Sciatic nerve (tissue), 2 donors: ENCODE results near the gene KIF21A. TPM values are rescaled to one million over a fixed set of nuclear protein-coding genes. Genes with fewer than 3 reads are reported as not detected.
"Not testable (repeated sequence)": the region's sequence is repeated elsewhere in the genome, so short reads cannot be mapped to it uniquely, and the experiment has no call there.

Experiments used
- ATAC-seq: fragments of 200-7000 bp; cut with Tn5 transposase; one replicate; pipeline ENCODE4 v1.9.1; 2020; ENCODE audit warnings: mild to moderate bottlenecking, moderate library complexity
- DNase-seq: peaks from one replicate; pipeline ENCODE4 v3.0.0-alpha.2; 2020; ENCODE audit warnings: low spot score
- intact Hi-C: fragments of 100-400 bp; cut with DNase I; formaldehyde crosslinking; loops from one replicate; pipeline ENCODE4 v1.14.2; 2022
- total RNA-seq: library from RNA; stranded (reverse); fragmentation: NEBNext Ultra II Directional; extraction: Animal tissue kit (Norgen Biotek cat#: 25700); gene quantifications from one replicate; pipeline ENCODE4 v1.2.1, GENCODE V29; 2021
- donor health status: DM: no; HTN: no; CAD: no.
- donor health status: DM: no; HTN: no; CAD: no.

Gene KIF21A
- total RNA-seq, 1 donor from 2014 or later, result 31.1 TPM

DNA sequence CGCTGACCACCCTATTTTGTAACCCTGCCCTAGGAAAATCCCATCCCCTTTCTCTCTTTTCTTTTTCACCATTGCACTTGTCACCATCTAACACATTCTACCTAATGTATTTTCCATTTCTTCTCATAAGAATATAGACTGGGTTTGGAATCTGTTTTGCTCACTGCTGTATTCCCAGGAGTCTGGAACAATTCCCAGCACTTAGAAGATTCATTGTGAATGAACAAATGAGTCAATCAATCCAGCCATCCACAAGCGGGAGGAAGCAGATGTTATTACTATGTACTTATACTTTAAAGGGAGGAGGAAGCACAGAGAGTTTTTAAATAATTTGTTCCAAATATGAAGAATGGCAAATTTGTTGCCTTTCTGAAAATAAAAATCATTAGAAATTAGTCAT lies 142.1 kb downstream of the KIF21A start:
- intact Hi-C loops, result no loop called here

DNA sequence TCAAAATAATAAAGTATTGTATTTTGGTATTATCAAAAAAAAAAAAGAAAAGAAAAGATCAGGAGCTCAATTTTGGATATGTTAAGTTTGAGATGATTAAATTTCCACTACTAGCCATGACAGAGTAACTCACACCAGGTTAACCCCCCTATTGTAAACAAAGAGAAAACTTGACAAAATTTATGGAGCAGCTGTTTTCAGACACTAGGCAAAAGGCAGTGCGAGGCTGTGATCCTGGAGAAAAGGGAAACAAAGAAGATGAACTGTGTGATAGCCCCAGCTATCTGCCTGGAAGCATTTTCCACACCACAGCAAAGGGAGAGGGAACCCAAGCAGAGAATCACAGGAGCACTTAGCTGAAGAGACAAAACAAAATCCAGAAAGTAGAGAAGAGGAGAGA lies 145.0 kb downstream of the KIF21A start:
- intact Hi-C loops, result no loop called here
- no peak for DNase-seq
- no peak for ATAC-seq

More for the DNA sequence above, 142.1 kb downstream of the KIF21A start:
- DNase-seq, result no peak
- ATAC-seq, result no peak

DNA sequence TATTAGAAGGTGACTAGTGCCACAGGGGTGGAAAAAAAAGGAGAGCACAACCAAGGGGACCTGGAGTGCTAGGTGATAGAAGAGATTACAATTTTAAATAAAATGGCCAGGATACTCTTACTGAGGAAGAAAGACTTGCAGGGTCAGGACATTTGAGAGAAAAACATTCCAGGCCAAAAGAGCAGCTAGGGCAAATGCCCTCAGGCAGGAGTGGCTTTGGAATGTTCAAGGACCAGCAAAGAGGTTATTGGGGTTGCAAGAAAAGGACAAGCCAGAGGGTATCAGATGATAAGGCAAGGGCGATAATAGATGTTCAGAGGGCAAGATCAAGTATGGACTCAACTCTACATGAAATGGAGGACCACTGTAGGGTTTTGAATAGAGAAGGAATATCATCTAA lies 146.4 kb downstream of the KIF21A start:
- intact Hi-C loops, result no loop called here
- no peak for ATAC-seq
- DNase-seq, result no peak

DNA sequence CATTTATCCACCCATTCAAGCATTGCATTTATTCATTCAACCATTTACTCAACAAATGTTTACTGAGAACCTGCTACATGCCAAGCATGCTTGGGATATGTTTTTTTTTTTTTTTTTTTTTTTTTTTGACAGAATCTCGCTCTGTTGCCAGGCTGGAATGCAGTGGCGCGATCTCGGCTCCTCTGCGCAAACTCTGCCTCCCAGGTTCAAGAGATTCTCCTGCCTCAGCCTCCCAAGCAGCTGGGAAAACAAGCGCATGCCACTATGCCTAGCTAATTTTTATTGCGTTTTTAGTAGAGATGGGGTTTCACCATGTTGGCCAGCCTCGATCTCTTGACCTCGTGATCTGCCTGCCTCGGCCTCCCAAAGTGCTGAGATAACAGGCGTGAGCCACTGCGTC lies 147.3 kb downstream of the KIF21A start:
- ATAC-seq, intact Hi-C loops, DNase-seq: not testable (repeated sequence)

DNA sequence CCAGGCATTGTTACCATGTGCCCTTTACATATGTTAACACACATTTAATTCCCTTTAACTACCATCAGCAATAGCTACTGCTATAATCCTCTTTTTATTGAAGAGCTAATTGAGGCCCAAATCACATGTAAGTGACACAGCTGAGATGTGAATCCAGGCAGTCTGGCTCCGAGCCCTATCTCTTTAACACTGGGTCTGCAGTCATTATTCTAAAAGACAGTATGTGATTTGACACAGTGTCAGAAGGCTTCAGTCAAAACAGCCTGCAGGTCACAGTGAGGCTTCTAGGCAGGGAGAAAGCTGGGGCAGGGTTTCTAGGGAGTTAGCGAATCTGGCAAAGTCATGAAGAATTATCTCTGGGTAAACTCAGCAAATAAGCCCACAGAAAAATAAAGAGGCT lies 148.2 kb downstream of the KIF21A start:
- DNase-seq (no peak), ATAC-seq (no peak)
- intact Hi-C loops, result no loop called here

DNA sequence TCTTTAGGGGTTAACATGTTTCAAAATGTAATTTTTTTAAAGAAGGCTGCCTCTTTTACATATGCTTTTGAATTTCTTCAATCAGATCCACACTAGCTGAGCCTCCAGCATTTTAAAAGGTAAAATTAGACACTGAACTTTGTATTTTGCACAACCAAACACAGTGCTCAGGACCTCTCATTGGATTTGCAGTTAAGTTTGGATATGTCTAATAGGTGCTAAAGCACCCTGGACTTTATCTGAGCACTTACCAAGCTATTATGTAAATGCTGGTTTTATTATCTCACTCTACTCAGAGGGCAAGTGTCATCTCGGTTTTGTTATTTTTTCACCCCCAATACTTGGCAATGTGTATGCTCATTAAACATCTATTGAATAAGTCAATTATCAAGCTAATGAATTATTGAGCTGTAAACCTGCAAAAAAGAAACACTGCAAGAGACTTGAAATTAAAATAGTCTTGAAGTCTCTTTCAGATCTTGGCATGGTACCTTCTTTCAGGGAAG lies 150.7 kb downstream of the KIF21A start:
- intact Hi-C loops, result no loop called here
- ATAC-seq (no peak), DNase-seq (no peak)

DNA sequence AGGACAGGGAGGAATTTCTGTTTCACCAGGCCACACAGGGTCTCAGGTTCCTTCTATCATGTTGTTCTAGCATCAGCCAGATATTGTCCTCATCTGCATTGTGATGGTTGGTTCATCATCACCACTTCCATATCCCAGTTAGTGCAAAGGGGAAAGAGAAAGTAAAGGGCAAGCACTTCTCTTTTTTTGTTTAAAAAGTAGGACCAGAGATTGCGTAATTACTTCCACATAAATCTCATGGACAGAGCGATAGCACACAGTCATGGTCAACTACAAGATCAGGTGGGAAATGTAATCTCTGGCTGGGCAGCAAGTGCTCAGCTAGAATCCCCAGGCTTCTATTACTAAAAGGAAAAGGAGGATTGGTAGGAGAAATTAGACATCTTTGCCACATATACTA lies 155.1 kb downstream of the KIF21A start:
- ATAC-seq, result no peak
- no peak for DNase-seq
- intact Hi-C loops, result no loop called here

DNA sequence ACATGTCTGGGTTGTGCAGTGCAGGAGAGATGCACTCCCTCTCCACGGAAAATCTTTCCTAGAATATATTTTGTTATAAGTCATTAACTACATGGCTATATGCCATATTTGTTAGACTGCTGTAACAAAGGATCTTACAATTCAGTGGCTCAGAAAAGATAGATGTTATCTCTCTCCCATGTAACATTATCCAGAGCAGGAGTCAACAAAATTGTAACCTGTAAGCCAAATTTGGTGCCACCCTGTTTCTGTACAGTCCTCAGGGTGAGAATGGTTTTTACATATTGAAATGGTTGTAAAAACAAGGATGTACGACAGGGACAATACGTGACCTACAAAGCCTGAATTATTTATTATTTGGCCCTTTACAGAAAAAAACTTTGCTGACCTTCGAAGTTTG lies 155.5 kb downstream of the KIF21A start:
- no peak for ATAC-seq
- intact Hi-C loops, result no loop called here
- DNase-seq, result no peak

DNA sequence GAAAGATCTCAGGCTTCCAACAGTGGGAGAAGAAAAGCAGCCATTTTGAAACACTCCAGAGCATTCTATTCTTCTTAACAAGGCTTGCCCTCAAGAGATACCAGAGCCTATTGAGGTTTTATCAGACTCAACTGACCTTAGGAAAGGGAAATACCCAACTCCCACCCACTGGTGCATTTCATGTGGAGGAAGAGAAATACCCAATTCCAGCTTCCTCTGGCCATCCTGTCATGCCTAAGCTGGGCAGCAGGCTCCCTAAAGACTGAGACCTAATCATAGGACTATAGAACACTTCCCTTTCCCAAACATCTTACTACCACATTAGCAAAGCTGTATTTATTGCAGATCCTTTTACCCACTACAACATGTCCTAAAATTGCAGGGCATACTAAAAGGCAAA lies 164.5 kb downstream of the KIF21A start:
- no peak for DNase-seq
- intact Hi-C loops, result no loop called here
- ATAC-seq, result no peak

DNA sequence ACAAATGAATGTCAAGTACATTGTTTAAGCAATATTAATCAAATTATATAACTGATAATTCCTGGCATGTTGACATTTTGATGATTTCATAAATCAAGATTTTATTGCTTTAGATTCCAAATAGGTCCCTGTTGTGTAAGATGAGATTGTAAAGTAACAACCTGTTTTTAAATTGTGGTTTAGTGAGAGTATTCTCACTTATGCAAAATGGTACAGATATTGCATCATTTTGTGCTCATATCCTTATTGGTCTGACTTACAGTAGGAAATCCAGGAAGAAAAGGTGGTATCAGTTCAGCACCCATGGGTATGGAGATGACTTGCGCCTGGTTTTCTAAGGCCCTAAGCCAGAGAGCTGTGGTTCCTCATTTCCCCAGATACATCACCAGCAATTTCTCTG lies 165.5 kb downstream of the KIF21A start:
- DNase-seq, result no peak
- intact Hi-C loops, result no loop called here
- no peak for ATAC-seq

DNA sequence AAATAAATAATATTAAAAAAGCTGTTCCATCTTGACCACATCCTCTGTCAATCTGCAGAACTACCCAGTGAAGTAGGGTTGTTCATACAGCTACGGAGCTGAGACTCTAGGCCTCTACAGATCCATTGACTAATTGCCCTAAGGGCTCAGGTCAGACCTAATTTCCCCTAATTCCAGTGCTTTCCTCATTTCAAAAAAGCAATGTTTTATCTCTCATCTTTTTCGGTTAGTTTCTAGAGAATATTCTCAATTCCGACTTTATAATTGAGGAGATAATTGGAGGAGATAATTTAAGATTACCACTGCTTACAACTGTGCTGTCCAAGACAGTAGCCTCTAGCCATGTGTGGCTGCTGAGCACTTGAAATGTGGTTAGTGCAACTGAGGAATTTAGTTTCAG lies 167.1 kb downstream of the KIF21A start:
- intact Hi-C loops, result no loop called here
- DNase-seq, result no peak
- no peak for ATAC-seq

DNA sequence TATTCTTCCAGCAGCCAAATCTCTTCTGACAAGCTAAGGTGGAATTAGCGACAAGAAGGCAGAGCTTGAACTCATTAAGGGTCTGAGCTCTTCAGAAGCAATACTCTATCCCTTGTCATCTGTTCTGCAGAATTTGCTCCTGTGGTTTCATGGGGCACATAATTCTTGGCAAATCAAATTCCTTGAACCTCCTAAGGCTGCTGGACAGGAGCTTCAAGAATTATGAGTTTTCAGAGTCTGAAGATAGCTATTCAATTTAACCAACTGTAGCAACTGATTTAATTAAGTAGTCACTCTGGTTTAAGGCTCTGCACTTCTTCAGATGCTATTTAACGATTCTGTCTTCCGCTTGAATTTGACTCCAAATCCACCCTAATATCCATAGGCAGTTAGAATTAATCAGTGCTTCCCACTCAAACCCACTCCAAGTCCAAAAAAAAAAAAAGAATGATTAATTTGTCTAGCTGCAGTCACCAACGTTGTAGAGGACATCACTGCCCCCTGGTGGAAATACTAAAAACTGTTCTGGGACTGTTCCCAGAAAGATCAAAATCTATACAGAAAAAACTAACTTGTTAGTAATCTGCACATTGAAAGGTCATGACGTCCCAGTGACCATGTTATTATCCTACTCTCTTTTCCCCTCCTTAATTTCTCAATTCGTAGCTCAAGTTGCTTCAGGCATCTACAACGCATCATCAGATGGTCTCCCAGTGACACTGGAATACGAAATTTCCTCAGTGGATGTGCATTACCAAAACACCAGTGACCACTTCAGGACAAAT lies 169.9 kb downstream of the KIF21A start:
- DNase-seq (no peak), ATAC-seq (no peak)
- intact Hi-C loops, result no loop called here

DNA sequence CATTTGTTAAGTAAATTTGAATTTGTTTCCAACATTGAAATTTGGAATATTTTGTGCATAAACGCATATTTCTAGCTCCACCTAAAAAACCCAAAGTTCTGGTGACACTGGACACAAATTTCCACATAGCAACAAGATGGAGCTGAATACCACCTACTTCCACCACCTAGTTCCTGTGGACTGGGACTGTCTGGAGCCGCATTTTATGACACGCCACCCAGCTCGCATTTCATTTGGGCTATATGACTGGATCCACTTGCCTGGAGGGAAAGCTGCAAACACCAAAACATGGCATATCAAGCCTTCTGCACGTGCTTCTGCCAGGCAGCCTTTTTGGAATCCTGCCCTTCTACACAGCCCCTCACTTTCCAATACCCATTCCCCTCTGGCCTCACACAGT lies 173.4 kb downstream of the KIF21A start:
- no peak for DNase-seq
- intact Hi-C loops, result no loop called here
- no peak for ATAC-seq

DNA sequence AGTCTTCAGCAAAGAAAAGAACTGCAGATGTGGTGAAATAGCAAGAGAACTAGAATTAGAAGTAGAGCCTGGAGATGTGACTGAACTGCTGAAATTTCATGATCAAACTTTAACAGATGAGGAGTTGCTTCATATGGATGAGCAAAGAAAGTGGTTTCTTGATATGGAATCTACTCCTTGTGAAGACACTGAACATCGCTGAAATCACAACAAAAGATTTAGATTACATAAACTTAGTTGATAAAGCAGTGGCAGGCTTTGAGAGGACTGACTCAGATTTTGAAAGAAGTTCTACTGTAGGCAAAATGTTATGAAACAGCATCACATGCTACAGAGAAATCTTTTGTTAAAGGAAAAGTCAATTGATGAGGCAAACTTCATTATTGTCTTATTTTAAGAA lies 175.0 kb downstream of the KIF21A start:
- intact Hi-C loops, result no loop called here
- DNase-seq (no peak), ATAC-seq (no peak)

DNA sequence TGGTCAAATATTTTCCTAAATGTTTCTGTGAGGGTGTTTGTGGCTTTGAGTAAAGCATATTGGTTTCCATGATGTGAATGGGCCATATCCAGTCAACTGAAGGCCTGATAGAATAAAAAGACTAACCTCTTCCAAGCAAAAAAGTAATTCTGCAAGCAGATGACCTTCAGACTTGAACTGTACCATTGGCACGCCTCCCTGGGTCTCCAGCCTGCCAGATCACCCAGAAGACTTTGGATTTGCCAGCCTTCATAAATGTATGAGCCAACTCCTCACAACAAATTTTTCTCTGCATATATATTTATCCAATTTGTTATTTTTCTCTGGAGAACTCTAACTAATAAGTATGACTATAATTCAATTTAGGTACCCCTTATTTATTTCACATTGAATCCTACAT lies 190.3 kb downstream of the KIF21A start:
- DNase-seq (no peak), ATAC-seq (no peak)
- intact Hi-C loops, result no loop called here

Other genes with a start within 250 kb of the KIF21A start
- gene ABCD2, start 176.7 kb upstream of the KIF21A start, total RNA-seq, result 1.5 TPM